Measurements from ENCODE around the gene FAM169A.

Gene FAM169A

DNA sequence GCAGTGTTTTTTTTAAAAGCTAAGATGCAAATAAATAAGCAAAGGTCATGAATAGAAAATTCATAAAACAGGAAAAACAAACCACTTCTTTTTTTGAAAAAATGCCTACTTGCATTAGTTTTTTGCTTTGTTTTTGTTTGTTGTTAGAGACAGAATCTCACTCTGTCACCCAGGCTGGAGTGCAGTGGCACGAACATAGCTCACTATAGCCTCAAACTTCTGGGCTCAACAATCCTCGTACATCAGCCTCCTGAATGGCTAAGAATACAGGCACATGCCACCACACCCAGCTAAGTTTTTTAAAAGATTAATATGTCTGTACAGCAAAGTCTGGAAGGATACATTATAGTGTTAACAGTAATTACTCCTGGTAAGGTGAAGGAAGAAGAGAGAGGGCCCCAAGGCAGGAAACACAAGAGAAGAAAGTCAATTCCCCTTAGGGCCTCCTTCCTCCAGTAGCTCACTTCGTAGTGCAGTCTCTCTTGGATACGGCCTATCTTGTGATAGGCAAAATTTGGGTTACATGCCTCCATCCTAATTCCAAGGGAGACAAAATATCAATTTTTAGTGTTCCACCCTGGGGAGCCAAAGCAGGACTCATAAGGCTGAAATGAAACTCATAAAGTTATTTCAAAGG lies 15.3 kb downstream of the FAM169A start:
- no peak overlapping the region for H3K4me3 ChIP-seq (replicated peaks; ENCODE audit: low read depth, low read length)
- DNase-seq (ENCODE audit: low read depth), result no peak
- no peak for TF ChIP-seq CTCF (IDR thresholded peaks at IDR 0.05; ENCODE audit: low read length, missing control alignments)

DNA sequence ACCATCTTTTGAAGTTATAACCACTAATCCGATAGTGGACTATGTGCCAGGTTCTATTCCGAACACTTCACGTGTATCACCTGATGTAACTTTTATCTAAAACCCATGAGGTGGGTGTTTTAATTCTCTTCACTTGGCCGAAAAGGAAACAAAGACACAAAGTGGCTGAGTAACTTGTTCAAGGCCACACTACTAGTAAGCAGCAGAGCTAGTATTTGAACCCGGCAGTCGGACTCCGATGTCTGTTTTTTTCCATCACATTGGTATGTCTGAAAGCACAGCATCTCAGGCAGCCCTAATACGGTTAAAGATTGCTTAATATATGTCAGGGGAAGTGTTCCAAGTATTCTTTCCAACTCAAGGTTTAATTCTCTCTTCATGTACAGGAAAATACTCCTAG lies 16.2 kb downstream of the FAM169A start:
- no peak overlapping the region for H3K4me3 ChIP-seq (replicated peaks; ENCODE audit: low read depth, low read length)
- no peak for DNase-seq (ENCODE audit: low read depth)
- no peak for TF ChIP-seq CTCF (IDR thresholded peaks at IDR 0.05; ENCODE audit: low read length, missing control alignments)

DNA sequence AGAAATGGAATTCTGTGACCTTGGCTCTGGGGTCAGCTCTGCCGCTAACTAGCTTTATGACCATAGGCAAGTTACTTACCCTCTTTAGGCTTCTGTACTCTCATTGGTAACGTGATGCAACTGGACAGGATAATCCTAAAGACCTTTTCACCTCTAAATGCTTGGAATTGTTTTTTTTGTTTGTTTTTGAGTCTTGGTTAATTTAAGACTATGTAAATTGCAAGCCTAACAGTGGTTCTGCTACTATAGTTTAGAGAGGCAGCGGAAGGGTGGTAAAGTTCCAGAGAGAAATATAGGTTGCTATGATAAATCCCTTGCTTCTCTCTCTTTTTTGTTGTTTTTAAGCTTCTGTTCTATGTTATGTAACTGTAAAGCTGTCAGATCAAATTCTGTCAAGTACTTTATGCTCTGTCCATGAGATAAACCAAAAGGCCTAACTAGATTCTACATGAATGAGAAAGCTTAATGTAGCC lies 17.6 kb downstream of the FAM169A start:
- no peak for DNase-seq (ENCODE audit: low read depth)
- no peak for TF ChIP-seq CTCF (IDR thresholded peaks at IDR 0.05; ENCODE audit: low read length, missing control alignments)
- no peak overlapping the region for H3K4me3 ChIP-seq (replicated peaks; ENCODE audit: low read depth, low read length)

GRCh38 chr5:74839229-74839628 lies 27.0 kb downstream of the FAM169A start:
- H3K4me3 ChIP-seq (replicated peaks; ENCODE audit: low read depth, low read length), result no peak overlapping the region
- no peak for DNase-seq (ENCODE audit: low read depth)
- TF ChIP-seq CTCF (IDR thresholded peaks at IDR 0.05; ENCODE audit: low read length, missing control alignments), result no peak

DNA sequence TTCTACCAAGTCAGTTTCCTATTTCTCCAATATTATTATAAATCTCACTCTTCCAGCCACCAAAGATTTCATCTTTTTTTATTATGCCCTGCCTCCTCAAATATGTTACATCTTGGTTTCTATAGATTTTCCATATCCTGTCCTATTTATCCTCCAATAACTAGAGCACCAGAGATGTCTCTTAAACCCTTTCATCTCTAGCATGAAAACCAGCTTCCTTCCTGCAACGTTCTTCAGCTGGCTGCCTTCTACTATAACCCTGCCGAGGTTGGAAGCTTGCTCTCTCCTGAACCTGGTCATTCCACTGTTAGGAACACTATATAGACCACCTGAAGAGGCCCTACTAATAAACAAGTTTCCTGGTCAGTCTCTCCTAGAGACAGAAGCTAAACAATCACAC lies 27.9 kb downstream of the FAM169A start:
- DNase-seq (ENCODE audit: low read depth), result no peak
- no peak overlapping the region for H3K4me3 ChIP-seq (replicated peaks; ENCODE audit: low read depth, low read length)
- no peak for TF ChIP-seq CTCF (IDR thresholded peaks at IDR 0.05; ENCODE audit: low read length, missing control alignments)

DNA sequence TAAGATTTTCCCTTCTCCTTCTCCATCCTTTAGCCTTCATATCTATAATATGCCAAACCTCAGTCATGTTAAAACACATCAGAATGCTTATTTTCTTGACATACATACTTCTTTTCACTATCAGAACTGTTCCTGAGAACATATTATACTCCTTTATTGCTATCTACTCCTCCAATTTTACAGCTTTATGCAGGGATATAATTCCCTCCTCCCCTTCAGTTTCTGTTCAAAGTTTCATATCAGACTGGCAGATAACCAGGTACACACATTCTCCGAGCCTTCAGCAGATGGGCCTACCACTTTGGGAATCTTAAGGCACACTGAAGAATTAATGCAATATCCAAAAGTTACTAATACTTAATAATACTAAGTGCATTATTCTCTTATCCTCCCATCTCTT lies 29.1 kb downstream of the FAM169A start:
- DNase-seq (ENCODE audit: low read depth), result no peak
- no peak for TF ChIP-seq CTCF (IDR thresholded peaks at IDR 0.05; ENCODE audit: low read length, missing control alignments)
- H3K4me3 ChIP-seq (replicated peaks; ENCODE audit: low read depth, low read length), result no peak overlapping the region

All from fibroblast of pulmonary artery (primary cell).